ENCODE results near the gene ST8SIA6. TPM values are rescaled to one million over a fixed set of nuclear protein-coding genes. Genes with fewer than 3 reads are reported as not detected.

The ST8SIA6 gene
- polyA plus RNA-seq, 2 of the 4 experiments (the other 2 are of a cell fraction): 0.16 to 0.25 TPM

DNA sequence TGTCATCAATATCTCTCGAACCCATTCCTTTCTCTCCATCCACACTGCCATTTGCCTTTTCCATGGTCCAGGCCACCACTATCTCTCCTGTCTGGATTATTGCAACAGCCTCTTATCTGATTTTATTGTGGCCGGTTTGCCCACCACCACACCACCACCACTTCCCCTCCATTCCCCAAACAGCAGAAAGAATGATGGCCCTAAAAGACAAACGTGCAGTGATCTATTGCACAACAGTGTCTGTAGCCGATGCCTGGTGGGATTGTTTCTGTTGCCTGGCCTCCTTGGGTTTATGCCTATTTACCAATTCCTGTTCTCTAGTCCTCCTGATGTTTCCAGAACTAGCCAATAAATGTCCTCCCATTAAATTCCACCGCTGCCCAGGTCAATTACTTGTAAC, 10.2 kb upstream of the ST8SIA6 start:
- Histone ChIP-seq H3K9me3 (no peaks in the 10 kb centered on the region), H3K4me3 (no peak overlapping the region), H3K27ac (no peak overlapping the region), H3K4me1 (no peaks in the 10 kb centered on the region), H3K4me2 (no peak overlapping the region)
- no peak for TF ChIP-seq JUN (IDR thresholded peaks at IDR 0.05)
- TF ChIP-seq HOXB5 (CRISPR knock-in tag; IDR thresholded peaks at IDR 0.05): no peak
- TF ChIP-seq MAX (IDR thresholded peaks at IDR 0.05): no peak
- TF ChIP-seq KDM5A (IDR thresholded peaks at IDR 0.05): no peak
- no peak for TF ChIP-seq NFE2L2 (conservative IDR thresholded peaks at IDR 0.05; ENCODE audit: low read length)
- TF ChIP-seq HDAC2 (IDR thresholded peaks at IDR 0.05): no peak
- TF ChIP-seq, protein P1, sequence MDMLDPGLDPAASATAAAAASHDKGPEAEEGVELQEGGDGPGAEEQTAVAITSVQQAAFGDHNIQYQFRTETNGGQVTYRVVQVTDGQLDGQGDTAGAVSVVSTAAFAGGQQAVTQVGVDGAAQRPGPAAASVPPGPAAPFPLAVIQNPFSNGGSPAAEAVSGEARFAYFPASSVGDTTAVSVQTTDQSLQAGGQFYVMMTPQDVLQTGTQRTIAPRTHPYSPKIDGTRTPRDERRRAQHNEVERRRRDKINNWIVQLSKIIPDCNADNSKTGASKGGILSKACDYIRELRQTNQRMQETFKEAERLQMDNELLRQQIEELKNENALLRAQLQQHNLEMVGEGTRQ (IDR thresholded peaks at IDR 0.05): no peak
- no peak for TF ChIP-seq RNF2 (IDR thresholded peaks at IDR 0.05; ENCODE audit: borderline replicate concordance, low read depth)
- TF ChIP-seq KDM1A (IDR thresholded peaks at IDR 0.05; ENCODE audit: low read depth): no peak
- no peak for TF ChIP-seq RARB (CRISPR knock-in tag; IDR thresholded peaks at IDR 0.05)
- TF ChIP-seq MYC (IDR thresholded peaks at IDR 0.05; ENCODE audit: borderline replicate concordance, low read length): no peak
- no peak for TF ChIP-seq HES2 (IDR thresholded peaks at IDR 0.05)
- DNase-seq (ENCODE audit: low read depth in 1 of 2, low spot score in 1 of 2) (no peak), FAIRE-seq (no peak), ATAC-seq (no peak)
- ChIA-PET POLR2A (no interaction called here), CTCF (no interaction called here)
- 37% methylated on average over 5 of the region's 5 CpGs for WGBS (ENCODE audit: missing lambda C conversion rate)

DNA sequence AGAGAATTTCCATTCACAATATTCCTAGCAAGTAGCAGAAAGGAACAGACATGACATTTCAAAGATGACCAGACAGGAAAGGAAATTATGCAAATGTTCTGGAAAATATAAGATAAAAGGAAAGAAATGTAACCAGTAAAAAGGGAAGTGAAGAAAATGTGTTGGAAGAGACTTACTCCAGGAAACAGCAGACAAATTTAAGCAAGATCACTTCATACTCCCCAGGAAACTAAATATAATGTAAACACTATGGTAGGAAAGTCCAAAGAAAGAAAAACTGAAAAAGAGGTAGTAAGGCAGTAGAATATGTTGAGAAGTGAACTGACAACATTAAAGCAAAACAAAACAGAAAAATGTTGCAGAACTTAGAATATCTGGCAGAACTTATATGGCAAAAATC, 6.4 kb upstream of the ST8SIA6 start:
- Histone ChIP-seq H3K4me2 (no peak overlapping the region), H3K27ac (no peak overlapping the region), H3K4me1 (no peaks in the 10 kb centered on the region), H3K9me3 (no peaks in the 10 kb centered on the region), H3K4me3 (no peak overlapping the region)
- FAIRE-seq (no peak), ATAC-seq (no peak), DNase-seq (ENCODE audit: low read depth in 1 of 2, low spot score in 1 of 2) (no peak)
- ChIA-PET POLR2A (no interaction called here), CTCF (no interaction called here)
- TF ChIP-seq, protein P2, sequence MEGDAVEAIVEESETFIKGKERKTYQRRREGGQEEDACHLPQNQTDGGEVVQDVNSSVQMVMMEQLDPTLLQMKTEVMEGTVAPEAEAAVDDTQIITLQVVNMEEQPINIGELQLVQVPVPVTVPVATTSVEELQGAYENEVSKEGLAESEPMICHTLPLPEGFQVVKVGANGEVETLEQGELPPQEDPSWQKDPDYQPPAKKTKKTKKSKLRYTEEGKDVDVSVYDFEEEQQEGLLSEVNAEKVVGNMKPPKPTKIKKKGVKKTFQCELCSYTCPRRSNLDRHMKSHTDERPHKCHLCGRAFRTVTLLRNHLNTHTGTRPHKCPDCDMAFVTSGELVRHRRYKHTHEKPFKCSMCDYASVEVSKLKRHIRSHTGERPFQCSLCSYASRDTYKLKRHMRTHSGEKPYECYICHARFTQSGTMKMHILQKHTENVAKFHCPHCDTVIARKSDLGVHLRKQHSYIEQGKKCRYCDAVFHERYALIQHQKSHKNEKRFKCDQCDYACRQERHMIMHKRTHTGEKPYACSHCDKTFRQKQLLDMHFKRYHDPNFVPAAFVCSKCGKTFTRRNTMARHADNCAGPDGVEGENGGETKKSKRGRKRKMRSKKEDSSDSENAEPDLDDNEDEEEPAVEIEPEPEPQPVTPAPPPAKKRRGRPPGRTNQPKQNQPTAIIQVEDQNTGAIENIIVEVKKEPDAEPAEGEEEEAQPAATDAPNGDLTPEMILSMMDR (IDR thresholded peaks at IDR 0.05): no peak
- TF ChIP-seq EHMT2 (IDR thresholded peaks at IDR 0.05; ENCODE audit: low read depth) (no peak), POLR2A (IDR thresholded peaks at IDR 0.05; ENCODE audit: low read length) (no peak), HOXA7 (CRISPR knock-in tag; IDR thresholded peaks at IDR 0.05) (no peak), EHF (CRISPR knock-in tag; IDR thresholded peaks at IDR 0.05) (no peak), FOSB (CRISPR knock-in tag; IDR thresholded peaks at IDR 0.05) (no peak), HDAC2 (IDR thresholded peaks at IDR 0.05) (no peak), KDM5A (IDR thresholded peaks at IDR 0.05) (no peak), RAD21 (conservative IDR thresholded peaks at IDR 0.05 in 1 of 2, IDR thresholded peaks at IDR 0.05 in 1 of 2) (no peak), KDM1A (IDR thresholded peaks at IDR 0.05; ENCODE audit: low read depth) (no peak), TFCP2L1 (CRISPR knock-in tag; IDR thresholded peaks at IDR 0.05) (no peak), FOSL2 (IDR thresholded peaks at IDR 0.05) (no peak), FOSL2 (CRISPR knock-in tag; IDR thresholded peaks at IDR 0.05) (no peak), MAX (IDR thresholded peaks at IDR 0.05) (no peak), ZSCAN20 (CRISPR knock-in tag; IDR thresholded peaks at IDR 0.05) (no peak)
- TF ChIP-seq, protein P3, sequence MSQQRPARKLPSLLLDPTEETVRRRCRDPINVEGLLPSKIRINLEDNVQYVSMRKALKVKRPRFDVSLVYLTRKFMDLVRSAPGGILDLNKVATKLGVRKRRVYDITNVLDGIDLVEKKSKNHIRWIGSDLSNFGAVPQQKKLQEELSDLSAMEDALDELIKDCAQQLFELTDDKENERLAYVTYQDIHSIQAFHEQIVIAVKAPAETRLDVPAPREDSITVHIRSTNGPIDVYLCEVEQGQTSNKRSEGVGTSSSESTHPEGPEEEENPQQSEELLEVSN (IDR thresholded peaks at IDR 0.05; ENCODE audit: borderline replicate concordance, low read depth): no peak
